Measurements from ENCODE around the gene MYOD1.

MYOD1 gene

DNA sequence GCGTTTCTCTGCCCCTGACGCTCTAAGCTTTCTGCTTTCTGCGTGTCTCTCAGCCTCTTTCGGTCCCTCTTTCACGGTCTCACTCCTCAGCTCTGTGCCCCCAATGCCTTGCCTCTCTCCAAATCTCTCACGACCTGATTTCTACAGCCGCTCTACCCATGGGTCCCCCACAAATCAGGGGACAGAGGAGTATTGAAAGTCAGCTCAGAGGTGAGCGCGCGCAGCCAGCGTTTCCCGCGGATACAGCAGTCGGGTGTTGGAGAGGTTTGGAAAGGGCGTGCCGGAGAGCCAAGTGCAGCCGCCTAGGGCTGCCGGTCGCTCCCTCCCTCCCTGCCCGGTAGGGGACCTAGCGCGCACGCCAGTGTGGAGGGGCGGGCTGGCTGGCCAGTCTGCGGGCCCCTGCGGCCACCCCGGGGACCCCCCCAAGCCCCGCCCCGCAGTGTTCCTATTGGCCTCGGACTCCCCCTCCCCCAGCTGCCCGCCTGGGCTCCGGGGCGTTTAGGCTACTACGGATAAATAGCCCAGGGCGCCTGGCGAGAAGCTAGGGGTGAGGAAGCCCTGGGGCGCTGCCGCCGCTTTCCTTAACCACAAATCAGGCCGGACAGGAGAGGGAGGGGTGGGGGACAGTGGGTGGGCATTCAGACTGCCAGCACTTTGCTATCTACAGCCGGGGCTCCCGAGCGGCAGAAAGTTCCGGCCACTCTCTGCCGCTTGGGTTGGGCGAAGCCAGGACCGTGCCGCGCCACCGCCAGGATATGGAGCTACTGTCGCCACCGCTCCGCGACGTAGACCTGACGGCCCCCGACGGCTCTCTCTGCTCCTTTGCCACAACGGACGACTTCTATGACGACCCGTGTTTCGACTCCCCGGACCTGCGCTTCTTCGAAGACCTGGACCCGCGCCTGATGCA lies at the start of gene MYOD1:
Gene MYOD1, plus strand, starts transcription at position 544 of the 910 bp plus-strand sequence. Its CDS starts 212 bp downstream, at position 756.
- no peak for DNase-seq

GRCh38 chr11:17672469-17672868 lies 46.9 kb upstream of the MYOD1 start:
- no peak for DNase-seq

- DNase-seq, result no peak
Measured at GRCh38 chr11:17673951-17674350, 45.4 kb upstream of the MYOD1 start.

- DNase-seq, result no peak
Measured at GRCh38 chr11:17682848-17683247, 36.5 kb upstream of the MYOD1 start.

DNA sequence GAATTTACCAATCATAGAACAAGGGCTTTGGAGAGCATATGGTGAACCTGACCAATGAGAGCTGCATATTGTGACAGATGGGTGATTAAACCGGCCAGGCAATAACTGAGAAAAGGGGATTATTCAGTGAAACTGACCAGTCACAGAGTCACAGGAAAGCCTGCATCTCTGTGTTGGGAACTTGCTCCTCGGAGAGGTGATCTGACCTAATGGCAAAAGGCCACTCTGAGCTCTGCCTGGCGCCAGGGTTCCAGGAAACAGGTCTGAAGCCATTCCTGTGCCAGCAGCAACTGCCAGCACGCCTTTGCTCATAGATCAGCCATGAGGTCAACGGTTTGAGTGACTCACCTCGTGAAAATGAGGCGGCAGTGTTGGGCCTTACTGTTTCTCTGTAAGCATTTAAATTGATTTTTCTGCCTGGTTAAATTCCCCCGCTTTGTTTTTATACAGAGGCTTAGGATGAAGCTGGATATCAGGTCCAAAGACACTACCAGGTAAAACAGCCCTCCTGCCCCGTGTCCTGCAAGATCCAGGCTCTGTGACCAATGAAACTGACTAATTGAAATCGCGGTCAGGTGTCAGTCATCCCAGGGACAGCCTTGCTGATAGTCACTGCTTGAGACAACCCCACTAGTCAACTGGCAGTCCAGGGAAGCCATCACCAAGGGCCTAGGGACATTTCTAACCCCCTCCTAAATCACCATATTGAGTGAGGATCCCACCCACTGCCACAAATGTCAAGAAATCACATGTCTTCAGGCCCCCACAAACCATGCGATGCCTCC lies 35.8 kb upstream of the MYOD1 start:
- no peak for DNase-seq

DNA sequence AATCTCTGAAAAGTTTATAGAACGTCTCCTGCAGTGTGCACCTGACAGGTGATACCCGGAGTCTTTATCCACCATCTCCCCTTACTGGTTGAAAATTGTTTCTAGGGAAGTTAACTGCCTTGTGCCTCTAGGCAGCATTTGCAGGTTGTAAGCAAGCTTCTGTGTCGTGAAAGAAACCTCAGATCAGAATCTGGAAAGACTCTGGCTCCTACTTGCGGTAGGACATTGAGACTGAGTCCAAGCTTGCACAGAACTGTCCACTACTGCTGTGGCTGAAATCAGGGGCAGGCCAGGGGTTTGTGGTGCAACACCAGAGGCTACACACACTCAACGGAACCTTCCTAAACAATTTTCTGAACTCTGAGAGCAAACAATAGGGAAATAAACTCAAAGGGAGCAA lies 34.8 kb upstream of the MYOD1 start:
- DNase-seq, result no peak

DNA sequence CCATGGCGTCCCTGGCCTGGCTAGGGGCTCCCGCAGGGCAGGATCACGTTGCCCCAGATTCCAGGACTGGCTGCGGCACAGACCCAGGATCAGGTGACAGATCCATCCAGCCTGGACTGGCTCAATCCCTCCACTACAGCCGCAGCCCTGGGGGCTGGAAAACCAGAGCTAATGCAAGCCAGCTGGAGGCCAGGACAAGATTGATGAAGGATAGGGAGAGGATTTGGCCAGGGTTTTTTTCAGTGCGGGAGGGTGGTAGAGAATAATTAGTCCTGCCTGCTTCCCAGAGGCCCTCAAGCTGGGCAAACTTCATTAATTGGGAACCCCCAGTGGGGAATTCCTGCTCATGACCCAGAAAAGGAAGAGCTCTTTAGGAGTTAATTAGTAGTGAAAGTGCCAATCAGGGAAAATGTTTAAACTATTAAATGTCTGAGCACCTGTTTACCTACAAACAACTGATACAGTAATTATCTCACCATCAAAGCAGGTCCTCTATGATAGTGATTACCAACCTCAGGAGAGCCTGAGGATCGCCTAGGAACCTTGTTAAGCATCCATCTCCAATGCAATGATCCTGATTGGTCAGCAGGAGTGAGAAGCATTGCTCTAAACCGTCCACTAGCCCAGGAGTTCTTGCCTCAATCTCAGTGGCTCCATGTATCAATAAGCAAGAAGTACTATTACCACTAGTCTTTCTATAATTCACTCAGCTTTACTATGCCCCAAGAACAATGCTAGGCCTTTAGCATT lies 33.0 kb upstream of the MYOD1 start:
- no peak for DNase-seq

DNA sequence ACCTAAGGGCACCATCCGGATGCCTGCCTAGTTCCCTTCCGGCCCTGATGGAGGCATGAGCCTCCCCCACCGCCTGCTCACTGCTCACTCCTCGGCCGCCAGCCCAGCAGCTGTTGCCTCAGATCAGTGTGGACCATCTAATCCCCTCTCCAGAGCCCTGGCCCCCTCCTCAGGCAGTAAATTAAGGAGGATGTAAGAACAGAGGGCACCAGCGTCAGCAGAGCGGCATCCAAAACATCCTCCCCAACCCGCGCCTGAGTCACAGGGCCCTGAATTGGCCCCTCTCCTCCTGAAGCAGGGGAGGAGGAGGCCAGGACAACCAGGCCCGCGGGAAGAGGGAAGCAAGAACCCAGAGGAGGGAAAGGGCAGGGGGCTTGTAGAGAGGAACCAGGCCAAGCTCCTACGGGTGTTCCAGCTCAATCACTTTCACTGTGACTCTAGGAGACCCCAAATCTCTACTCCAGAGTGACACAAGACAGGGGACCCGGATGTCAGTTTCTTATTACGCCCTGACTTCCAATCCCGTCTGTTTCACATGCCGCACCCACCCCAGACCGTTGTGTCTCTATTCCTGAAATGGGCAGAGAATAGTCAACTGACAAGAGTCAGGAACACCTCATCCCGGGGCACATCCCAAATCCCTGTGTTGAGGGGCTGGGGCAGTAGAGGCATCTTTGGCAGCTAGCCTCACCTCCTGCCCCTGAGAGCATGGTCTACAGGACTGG lies 31.3 kb upstream of the MYOD1 start:
- no peak for DNase-seq

- DNase-seq, result no peak
Measured at GRCh38 chr11:17691550-17691949, 27.8 kb upstream of the MYOD1 start.

DNA sequence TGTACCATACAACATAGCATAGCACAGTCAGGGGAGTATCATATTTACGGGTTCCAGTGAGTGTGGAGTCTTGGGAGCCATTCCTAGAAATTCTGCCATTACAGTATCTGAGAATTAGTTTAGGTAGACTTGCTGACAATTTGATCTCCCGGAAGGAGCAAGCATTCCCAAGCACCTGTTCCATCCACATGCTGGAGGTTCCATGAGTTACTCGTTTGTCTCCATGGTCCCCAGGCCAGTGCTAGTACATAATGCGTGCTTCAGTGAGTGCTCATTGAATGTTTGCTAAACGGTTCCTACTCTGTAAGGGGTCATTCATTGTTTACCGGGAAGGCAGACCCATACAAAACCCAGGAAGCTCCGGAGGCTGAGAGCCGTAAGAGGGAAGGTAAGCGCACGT lies 27.4 kb upstream of the MYOD1 start:
- DNase-seq, result no peak

DNA sequence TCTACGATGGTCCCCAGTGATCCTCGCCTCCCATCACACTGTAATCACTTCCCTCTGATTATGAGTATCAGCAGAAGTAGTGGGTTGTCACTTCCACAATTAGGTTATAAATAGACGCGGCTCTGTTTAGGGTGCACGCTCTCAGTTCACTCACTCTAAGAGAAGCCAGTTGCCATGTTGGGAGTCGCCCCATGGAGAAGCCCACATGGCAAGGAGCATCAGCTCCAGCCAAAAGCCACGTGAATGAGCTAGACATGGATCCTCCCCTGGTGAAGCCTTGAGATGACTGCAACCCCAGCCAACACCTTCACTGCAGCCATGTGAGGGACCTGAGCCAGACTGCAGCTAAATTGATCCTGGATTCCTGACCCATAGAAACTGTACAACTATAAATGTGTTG lies 26.4 kb upstream of the MYOD1 start:
- no peak for DNase-seq

GRCh38 chr11:17693531-17693930 lies 25.8 kb upstream of the MYOD1 start:
- DNase-seq, result no peak

GRCh38 chr11:17694494-17695110 lies 24.8 kb upstream of the MYOD1 start:
- no peak for DNase-seq

- DNase-seq, result no peak
Measured at GRCh38 chr11:17695454-17696441, 23.6 kb upstream of the MYOD1 start.

DNA sequence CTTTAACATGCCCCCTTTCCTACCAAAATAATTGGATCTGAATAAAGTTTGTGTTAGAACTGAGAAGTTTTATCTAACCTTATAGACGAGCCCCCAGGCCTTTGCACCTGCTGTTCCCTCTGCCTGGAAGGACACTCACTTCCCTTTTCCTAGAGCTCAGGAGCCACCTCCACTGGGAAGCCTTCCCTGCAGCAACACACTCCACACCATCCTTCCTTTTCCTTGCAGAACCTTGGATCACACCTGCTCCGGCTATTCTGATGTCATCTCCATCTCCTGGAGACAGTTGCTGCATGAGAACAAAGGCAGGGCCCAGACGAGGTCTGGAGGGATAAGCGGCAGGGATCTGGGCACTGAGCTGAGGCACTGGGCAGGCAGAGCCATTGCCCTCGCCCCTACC lies 22.6 kb upstream of the MYOD1 start:
- no peak for DNase-seq

- no peak for DNase-seq
Measured at GRCh38 chr11:17697175-17697949, 22.0 kb upstream of the MYOD1 start.

GRCh38 chr11:17699147-17700114 lies 19.9 kb upstream of the MYOD1 start:
- no peak for DNase-seq

DNA sequence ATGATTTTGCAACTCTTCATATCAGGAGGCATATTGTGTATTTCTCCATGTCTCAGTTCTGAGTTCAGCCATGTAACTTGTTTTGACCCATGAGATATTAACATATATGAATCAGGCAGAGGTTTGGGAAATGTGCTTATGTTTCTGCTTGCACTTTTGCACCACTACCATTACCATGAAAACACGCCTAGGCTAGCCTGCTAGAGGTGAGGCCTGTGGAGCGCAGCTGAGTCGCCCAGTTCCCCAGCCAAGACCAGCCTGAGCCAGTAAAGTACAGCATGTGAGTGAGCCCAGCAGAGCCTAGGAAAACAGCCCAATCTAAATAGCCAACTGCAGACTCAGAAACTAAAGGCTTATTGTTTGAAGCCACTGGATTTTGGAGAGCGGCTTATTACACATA lies 18.4 kb upstream of the MYOD1 start:
- DNase-seq, result no peak

GRCh38 chr11:17702876-17703275 lies 16.5 kb upstream of the MYOD1 start:
- DNase-seq, result no peak
